Measurements from ENCODE around the gene DXO.

GRCh38 chr6:31966506-31966905 is 5.4 kb downstream of the DXO start:
- TF ChIP-seq, protein P1, sequence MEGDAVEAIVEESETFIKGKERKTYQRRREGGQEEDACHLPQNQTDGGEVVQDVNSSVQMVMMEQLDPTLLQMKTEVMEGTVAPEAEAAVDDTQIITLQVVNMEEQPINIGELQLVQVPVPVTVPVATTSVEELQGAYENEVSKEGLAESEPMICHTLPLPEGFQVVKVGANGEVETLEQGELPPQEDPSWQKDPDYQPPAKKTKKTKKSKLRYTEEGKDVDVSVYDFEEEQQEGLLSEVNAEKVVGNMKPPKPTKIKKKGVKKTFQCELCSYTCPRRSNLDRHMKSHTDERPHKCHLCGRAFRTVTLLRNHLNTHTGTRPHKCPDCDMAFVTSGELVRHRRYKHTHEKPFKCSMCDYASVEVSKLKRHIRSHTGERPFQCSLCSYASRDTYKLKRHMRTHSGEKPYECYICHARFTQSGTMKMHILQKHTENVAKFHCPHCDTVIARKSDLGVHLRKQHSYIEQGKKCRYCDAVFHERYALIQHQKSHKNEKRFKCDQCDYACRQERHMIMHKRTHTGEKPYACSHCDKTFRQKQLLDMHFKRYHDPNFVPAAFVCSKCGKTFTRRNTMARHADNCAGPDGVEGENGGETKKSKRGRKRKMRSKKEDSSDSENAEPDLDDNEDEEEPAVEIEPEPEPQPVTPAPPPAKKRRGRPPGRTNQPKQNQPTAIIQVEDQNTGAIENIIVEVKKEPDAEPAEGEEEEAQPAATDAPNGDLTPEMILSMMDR (IDR thresholded peaks at IDR 0.05) = no peak
- no peak for TF ChIP-seq POLR2A (IDR thresholded peaks at IDR 0.05)

Measured in body of pancreas (tissue), 4 donors.